ENCODE results near the gene PRKG1. TPM values are rescaled to one million over a fixed set of nuclear protein-coding genes. Genes with fewer than 3 reads are reported as not detected.
A peak's percentile ranks its signal among the peaks of the same experiment; 100 is the strongest.

PRKG1 gene
- polyA plus RNA-seq, 1 donor (not counting 4 experiments of a cell fraction or from before 2014, with no cell fraction given), result 0.24 TPM

GRCh38 chr10:52226197-52226847 lies 1152.0 kb downstream of the PRKG1 start:
- Histone ChIP-seq H3K27me3 (ENCODE audit: control insufficient read depth, extremely low read depth, insufficient read depth, low read length) (no peaks in the 10 kb centered on the region), H3K36me3 (ENCODE audit: control insufficient read depth in 2 of 2, extremely low read depth in 1 of 2, insufficient read depth in 2 of 2, low read length in 2 of 2) (no peaks in the 10 kb centered on the region), H3K9ac (ENCODE audit: control insufficient read depth, extremely low read depth, insufficient read depth, low read length) (no peak overlapping the region), H3K27ac (ENCODE audit: control insufficient read depth, insufficient read depth, low read length) (peak overlapping the region; percentile 52), H2AFZ (ENCODE audit: control insufficient read depth, low read length) (no peak overlapping the region), H3K9me3 (ENCODE audit: control insufficient read depth, low read depth, low read length) (no peaks in the 10 kb centered on the region), H3K79me2 (ENCODE audit: control insufficient read depth, insufficient read depth, low read length) (no peaks in the 10 kb centered on the region), H3K9me1 (ENCODE audit: control insufficient read depth, extremely low read depth, insufficient read depth, low read length) (no peaks in the 10 kb centered on the region), H4K20me1 (ENCODE audit: control insufficient read depth, extremely low read depth, insufficient read depth, low read length) (no peaks in the 10 kb centered on the region), H3K4me1 (ENCODE audit: control insufficient read depth, extremely low read depth, insufficient read depth, low read length) (peaks cover 22% of the 10 kb centered on the region), H3K4me3 (ENCODE audit: control insufficient read depth in 2 of 3, extremely low read depth in 1 of 3, insufficient read depth in 2 of 3, low read depth in 1 of 3, low read length in 3 of 3) (no peak overlapping the region), H3K4me2 (ENCODE audit: control insufficient read depth, extremely low read depth, insufficient read depth, low read depth, low read length) (no peak overlapping the region)
- no peak for TF ChIP-seq CTCF (optimal IDR thresholded peaks at IDR 0.05 in 1 of 3, IDR thresholded peaks at IDR 0.05 in 1 of 3, conservative IDR thresholded peaks at IDR 0.05 in 1 of 3; ENCODE audit: extremely low read depth in 1 of 3, insufficient read depth in 2 of 3, low read length in 3 of 3)
- no peak for TF ChIP-seq EZH2 (IDR thresholded peaks at IDR 0.05; ENCODE audit: low read length)
- FAIRE-seq (peak; percentile 94), DNase-seq (ENCODE audit: low read depth, low spot score) (no peak)
- dilution Hi-C loops (cut with MboI; ENCODE audit: extremely low pct_ligation_motif_present, low sequenced_read_pairs), result no loop called here

GRCh38 chr10:52228556-52228955 lies 1154.3 kb downstream of the PRKG1 start:
- Histone ChIP-seq H3K79me2 (ENCODE audit: control insufficient read depth, insufficient read depth, low read length) (no peaks in the 10 kb centered on the region), H3K36me3 (ENCODE audit: control insufficient read depth in 2 of 2, extremely low read depth in 1 of 2, insufficient read depth in 2 of 2, low read length in 2 of 2) (no peaks in the 10 kb centered on the region), H3K9me1 (ENCODE audit: control insufficient read depth, extremely low read depth, insufficient read depth, low read length) (no peaks in the 10 kb centered on the region), H3K4me1 (ENCODE audit: control insufficient read depth, extremely low read depth, insufficient read depth, low read length) (peaks cover 29% of the 10 kb centered on the region), H2AFZ (ENCODE audit: control insufficient read depth, low read length) (no peak overlapping the region), H4K20me1 (ENCODE audit: control insufficient read depth, extremely low read depth, insufficient read depth, low read length) (no peaks in the 10 kb centered on the region), H3K9me3 (ENCODE audit: control insufficient read depth, low read depth, low read length) (no peaks in the 10 kb centered on the region), H3K27me3 (ENCODE audit: control insufficient read depth, extremely low read depth, insufficient read depth, low read length) (no peaks in the 10 kb centered on the region), H3K4me2 (ENCODE audit: control insufficient read depth, extremely low read depth, insufficient read depth, low read depth, low read length) (no peak overlapping the region), H3K9ac (ENCODE audit: control insufficient read depth, extremely low read depth, insufficient read depth, low read length) (no peak overlapping the region), H3K4me3 (ENCODE audit: control insufficient read depth in 2 of 3, extremely low read depth in 1 of 3, insufficient read depth in 2 of 3, low read depth in 1 of 3, low read length in 3 of 3) (no peak overlapping the region), H3K27ac (ENCODE audit: control insufficient read depth, insufficient read depth, low read length) (peak overlapping the region; percentile 15)
- TF ChIP-seq CTCF (optimal IDR thresholded peaks at IDR 0.05 in 1 of 3, IDR thresholded peaks at IDR 0.05 in 1 of 3, conservative IDR thresholded peaks at IDR 0.05 in 1 of 3; ENCODE audit: extremely low read depth in 1 of 3, insufficient read depth in 2 of 3, low read length in 3 of 3), result no peak
- TF ChIP-seq EZH2 (IDR thresholded peaks at IDR 0.05; ENCODE audit: low read length), result no peak
- FAIRE-seq (peak; percentile 41), DNase-seq (ENCODE audit: low read depth, low spot score) (peak; percentile 42)
- dilution Hi-C loops (cut with MboI; ENCODE audit: extremely low pct_ligation_motif_present, low sequenced_read_pairs), result no loop called here

Measured in keratinocyte (primary cell).